ENCODE measurements around the gene RRP8. TPM values are rescaled to one million over a fixed set of nuclear protein-coding genes. Genes with fewer than 3 reads are reported as not detected.

RRP8 gene
- total RNA-seq, 1 experiment from 2014 or later, result 15.1 TPM

GRCh38 chr11:6554828-6555706, 48.3 kb downstream of the RRP8 start:
- ATAC-seq (no peak), DNase-seq (no peak)
- Histone ChIP-seq H3K4me1 (ENCODE audit: insufficient read depth, low read length) (no peaks in the 10 kb centered on the region), H4K20me1 (ENCODE audit: low read length) (no peaks in the 10 kb centered on the region), H3K9me3 (ENCODE audit: low read length) (no peaks in the 10 kb centered on the region), H3K4me3 (ENCODE audit: low read length) (no peak overlapping the region), H3K9me2 (replicated peaks; ENCODE audit: low read length) (no peaks in the 10 kb centered on the region), H3K27ac (ENCODE audit: low read length) (no peak overlapping the region), H2AFZ (ENCODE audit: low read length) (no peak overlapping the region), H3K27me3 (ENCODE audit: low read length) (no peaks in the 10 kb centered on the region), H3K36me3 (ENCODE audit: low read depth, low read length) (no peaks in the 10 kb centered on the region), H3K4me2 (ENCODE audit: low read length) (no peak overlapping the region), H3K9ac (ENCODE audit: low read length) (no peak overlapping the region), H3K79me2 (ENCODE audit: low read length) (no peaks in the 10 kb centered on the region), H3F3A (ENCODE audit: low read length, unreplicated experiment) (no peaks in the 10 kb centered on the region)
- TF ChIP-seq EZH2phosphoT487 (IDR thresholded peaks at IDR 0.05; ENCODE audit: borderline replicate concordance, low read length) (no peak), CTCF (conservative IDR thresholded peaks at IDR 0.05; ENCODE audit: low read depth, low read length) (no peak)
- BruUV-seq (replicated peaks), result no TSS peak
- POLR2A ChIA-PET (ENCODE audit: unreplicated experiment), result no interaction called here
- CTCF ChIA-PET, result no interaction called here
- intact Hi-C loops (cut with micrococcal nuclease), result no loop called here

DNA sequence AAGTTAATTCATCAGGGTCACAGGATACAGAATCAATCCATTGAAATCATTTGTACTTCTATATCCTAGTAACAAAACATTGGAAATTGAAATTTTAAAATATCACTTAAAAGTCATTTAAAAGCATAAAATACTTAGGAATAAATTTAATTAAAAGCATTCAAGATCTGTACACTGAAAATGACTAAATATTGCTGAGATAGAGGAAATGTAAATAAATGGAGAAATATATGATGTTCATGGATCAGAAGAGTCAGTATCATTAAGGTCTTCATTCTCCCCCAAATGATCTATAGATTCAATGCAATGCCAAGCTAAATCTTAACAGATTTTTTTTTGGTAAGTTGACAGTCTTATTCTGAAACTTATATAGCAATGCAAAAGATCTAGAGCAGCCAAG, 49.8 kb downstream of the RRP8 start:
- no peaks in the 10 kb centered on the region for H3F3A ChIP-seq (ENCODE audit: low read length, unreplicated experiment)
- no peaks in the 10 kb centered on the region for H3K9me2 ChIP-seq (replicated peaks; ENCODE audit: low read length)
- no peak for TF ChIP-seq CTCF (conservative IDR thresholded peaks at IDR 0.05; ENCODE audit: low read depth, low read length)
- no peak for TF ChIP-seq EZH2 (IDR thresholded peaks at IDR 0.05; ENCODE audit: low read length, unreplicated experiment)
- no peak for TF ChIP-seq EZH2phosphoT487 (IDR thresholded peaks at IDR 0.05; ENCODE audit: borderline replicate concordance, low read length)
- no peaks in the 10 kb centered on the region for H4K20me1 ChIP-seq (ENCODE audit: low read length)
- ATAC-seq, result no peak
- H3K9ac ChIP-seq (ENCODE audit: low read length), result no peak overlapping the region
- H2AFZ ChIP-seq (ENCODE audit: low read length), result no peak overlapping the region
- intact Hi-C loops (cut with micrococcal nuclease), result no loop called here
- no peak overlapping the region for H3K27ac ChIP-seq (ENCODE audit: low read length)
- no peaks in the 10 kb centered on the region for H3K4me1 ChIP-seq (ENCODE audit: insufficient read depth, low read length)
- no peaks in the 10 kb centered on the region for H3K36me3 ChIP-seq (ENCODE audit: low read depth, low read length)
- H3K4me2 ChIP-seq (ENCODE audit: low read length), result no peak overlapping the region
- no peaks in the 10 kb centered on the region for H3K9me3 ChIP-seq (ENCODE audit: low read length)
- H3K27me3 ChIP-seq (ENCODE audit: low read length), result no peaks in the 10 kb centered on the region
- BruUV-seq (replicated peaks), result no TSS peak
- ChIA-PET POLR2A (ENCODE audit: unreplicated experiment) (no interaction called here), CTCF (no interaction called here)
- no peak overlapping the region for H3K4me3 ChIP-seq (ENCODE audit: low read length)
- DNase-seq, result no peak
- H3K79me2 ChIP-seq (ENCODE audit: low read length), result no peaks in the 10 kb centered on the region

DNA sequence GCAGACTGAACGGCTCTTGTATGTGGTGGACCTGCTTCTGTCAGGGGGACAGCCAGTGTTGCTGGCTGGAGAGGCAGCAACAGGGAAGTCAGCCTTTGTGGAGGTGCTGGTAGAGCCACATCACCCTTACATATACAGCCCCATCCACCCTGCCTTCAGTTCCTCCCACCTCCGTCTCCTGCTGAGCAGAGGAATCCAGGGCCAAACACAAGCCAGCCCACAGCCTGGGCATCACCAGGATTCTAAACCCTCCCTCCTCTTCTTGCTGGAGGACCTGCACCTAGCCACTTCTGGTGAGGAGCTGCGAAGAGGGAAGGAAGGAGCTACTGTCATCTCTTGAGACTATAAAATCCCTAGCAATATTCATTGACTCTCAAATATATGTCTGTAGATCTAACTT, 54.8 kb downstream of the RRP8 start:
- Histone ChIP-seq H3K27ac (ENCODE audit: low read length) (no peak overlapping the region), H3K9me3 (ENCODE audit: low read length) (no peaks in the 10 kb centered on the region), H3K27me3 (ENCODE audit: low read length) (no peaks in the 10 kb centered on the region), H3K4me3 (ENCODE audit: low read length) (no peak overlapping the region), H2AFZ (ENCODE audit: low read length) (no peak overlapping the region), H4K20me1 (ENCODE audit: low read length) (no peaks in the 10 kb centered on the region), H3K36me3 (ENCODE audit: low read depth, low read length) (no peaks in the 10 kb centered on the region), H3K9ac (ENCODE audit: low read length) (no peak overlapping the region), H3K4me2 (ENCODE audit: low read length) (no peak overlapping the region), H3K4me1 (ENCODE audit: insufficient read depth, low read length) (no peaks in the 10 kb centered on the region), H3K79me2 (ENCODE audit: low read length) (no peaks in the 10 kb centered on the region), H3K9me2 (replicated peaks; ENCODE audit: low read length) (no peaks in the 10 kb centered on the region), H3F3A (ENCODE audit: low read length, unreplicated experiment) (no peaks in the 10 kb centered on the region)
- DNase-seq (no peak), ATAC-seq (no peak)
- intact Hi-C loops (cut with micrococcal nuclease), result no loop called here
- no peak for TF ChIP-seq EZH2 (IDR thresholded peaks at IDR 0.05; ENCODE audit: low read length, unreplicated experiment)
- ChIA-PET POLR2A (ENCODE audit: unreplicated experiment) (no interaction called here), CTCF (no interaction called here)
- no TSS peak for BruUV-seq (replicated peaks)
